Activated CD4-positive, alpha-beta T cell treated with anti-CD3 and anti-CD28 coated beads for 36 hours (primary cell): ENCODE measurements around the gene KAZN. TPM values are rescaled to one million over a fixed set of nuclear protein-coding genes. Genes with fewer than 3 reads are reported as not detected.

Source experiments
- ATAC-seq: fragments of 200-7000 bp; cut with Tn5 transposase; one replicate; pipeline ENCODE4 v1.10.0; 2021; ENCODE audit warnings: mild to moderate bottlenecking, moderate library complexity
- CTCF ChIA-PET: fragments of 350-600 bp; sonication (Branson Sonifier 250); formaldehyde crosslinking; loops from one replicate; lab custom pipeline; 2021; ENCODE audit warnings: antibody characterized with exemption; lab: Charles Lee
- POLR2A ChIA-PET: fragments of 350-600 bp; sonication (Branson Sonifier 250); formaldehyde crosslinking; loops from one replicate; lab custom pipeline; 2021; ENCODE audit warnings: antibody characterized with exemption, inconsistent platforms; lab: Charles Lee
- DNase-seq: peaks from one replicate; pipeline ENCODE4 v3.0.0-alpha.2; 2020
- H3K27ac Mint-ChIP-seq: one replicate; pipeline ENCODE4 v1.8.0; 2021; ENCODE audit warnings: mixed read lengths
- H3K27me3 Mint-ChIP-seq: one replicate; pipeline ENCODE4 v1.8.0; 2021; ENCODE audit warnings: mixed read lengths
- H3K36me3 Mint-ChIP-seq: one replicate; pipeline ENCODE4 v1.8.0; 2021; ENCODE audit warnings: low read depth, mixed read lengths
- H3K4me1 Mint-ChIP-seq: one replicate; pipeline ENCODE4 v1.8.0; 2021; ENCODE audit warnings: mixed read lengths
- H3K4me3 Mint-ChIP-seq: one replicate; pipeline ENCODE4 v1.8.0; 2021; ENCODE audit warnings: mild to moderate bottlenecking, moderate library complexity, mixed read lengths
- H3K9me3 Mint-ChIP-seq: one replicate; pipeline ENCODE4 v1.8.0; 2021; ENCODE audit warnings: low read depth, mixed read lengths
- intact Hi-C, 2 experiments: fragments of 100-400 bp; cut with DNase I in 1 of 2; cut with micrococcal nuclease in 1 of 2; formaldehyde crosslinking; loops; one replicate each; pipeline versions ENCODE4 v1.14.2 to v1.15.1; 2022 to 2024; cut with DNase I, micrococcal nuclease
- total RNA-seq, 2 experiments: library from RNA; stranded (reverse); gene quantifications; one replicate each; pipeline ENCODE4 v1.2.3, GENCODE V29; 2021

Gene KAZN
- total RNA-seq, 2 experiments from 2014 or later = 0.89 to 0.90 TPM

- Mint-ChIP-seq H3K27ac (no peak overlapping the region), H3K36me3 (no peaks in the 10 kb centered on the region), H3K4me1 (peaks cover 5% of the 10 kb centered on the region), H3K4me3 (no peak overlapping the region), H3K27me3 (peaks cover 2% of the 10 kb centered on the region), H3K9me3 (no peaks in the 10 kb centered on the region)
- intact Hi-C loops = no loop called here
- ChIA-PET CTCF (interaction anchor here (0.6 kb wide), 1 partner anchor 12 kb away, joined by 3 read pairs; no protein-coding TSS in a partner anchor), POLR2A (no interaction called here)
- ATAC-seq (no peak), DNase-seq (no peak)
Observed at GRCh38 chr1:15116966-15117365, 518.5 kb downstream of the KAZN start.

GRCh38 chr1:15117671-15118325, 519.3 kb downstream of the KAZN start:
- ATAC-seq (no peak), DNase-seq (no peak)
- no peaks in the 10 kb centered on the region for H3K9me3 Mint-ChIP-seq
- H3K27me3 Mint-ChIP-seq = peaks cover 1% of the 10 kb centered on the region
- CTCF ChIA-PET = no interaction called here
- no peaks in the 10 kb centered on the region for H3K36me3 Mint-ChIP-seq
- POLR2A ChIA-PET = no interaction called here
- H3K4me3 Mint-ChIP-seq = no peak overlapping the region
- intact Hi-C loops = no loop called here
- H3K4me1 Mint-ChIP-seq = no peaks in the 10 kb centered on the region
- H3K27ac Mint-ChIP-seq = no peak overlapping the region

- ChIA-PET CTCF (interaction anchor here (1.1 kb wide), 1 partner anchor 10 kb away, joined by 3 read pairs; no protein-coding TSS in a partner anchor), POLR2A (no interaction called here)
Observed at GRCh38 chr1:15118579-15118978, 520.1 kb downstream of the KAZN start.

GRCh38 chr1:15120251-15120945, 521.9 kb downstream of the KAZN start:
- POLR2A ChIA-PET = no interaction called here

More at GRCh38 chr1:15118579-15118978, 520.1 kb downstream of the KAZN start:
- intact Hi-C loops = no loop called here
- ATAC-seq (no peak), DNase-seq (no peak)
- H3K4me3 Mint-ChIP-seq = no peak overlapping the region
- no peaks in the 10 kb centered on the region for H3K36me3 Mint-ChIP-seq
- H3K27me3 Mint-ChIP-seq = no peaks in the 10 kb centered on the region
- no peak overlapping the region for H3K27ac Mint-ChIP-seq
- H3K9me3 Mint-ChIP-seq = no peaks in the 10 kb centered on the region
- H3K4me1 Mint-ChIP-seq = no peaks in the 10 kb centered on the region

GRCh38 chr1:15122331-15122730, 523.8 kb downstream of the KAZN start:
- H3K4me3 Mint-ChIP-seq = no peak overlapping the region
- ATAC-seq = no peak
- H3K27ac Mint-ChIP-seq = no peak overlapping the region
- no peaks in the 10 kb centered on the region for H3K36me3 Mint-ChIP-seq
- CTCF ChIA-PET = no interaction called here
- DNase-seq = no peak
- intact Hi-C loops = loop anchor here in 1 of 2 experiments (10.0 kb wide), 1 partner anchor 312 kb away; the partner anchor contains the start of gene CTRC
- H3K27me3 Mint-ChIP-seq = no peaks in the 10 kb centered on the region
- POLR2A ChIA-PET = no interaction called here
- H3K9me3 Mint-ChIP-seq = no peaks in the 10 kb centered on the region
- H3K4me1 Mint-ChIP-seq = no peaks in the 10 kb centered on the region

More at GRCh38 chr1:15120251-15120945, 521.9 kb downstream of the KAZN start:
- Mint-ChIP-seq H3K4me1 (no peaks in the 10 kb centered on the region), H3K9me3 (no peaks in the 10 kb centered on the region), H3K36me3 (no peaks in the 10 kb centered on the region), H3K27me3 (no peaks in the 10 kb centered on the region), H3K4me3 (no peak overlapping the region), H3K27ac (no peak overlapping the region)
- DNase-seq = no peak
- CTCF ChIA-PET = no interaction called here
- ATAC-seq = no peak
- intact Hi-C loops = loop anchor here in 1 of 2 experiments (10.0 kb wide), 1 partner anchor 314 kb away; the partner anchor contains the start of gene CTRC

GRCh38 chr1:15123270-15123669, 524.8 kb downstream of the KAZN start:
- ChIA-PET CTCF (interaction anchor here (0.6 to 1.0 kb wide), 4 partner anchors 32 to 294 kb away, joined by 3 to 5 read pairs (median 3); no protein-coding TSS in a partner anchor), POLR2A (no interaction called here)
- intact Hi-C loops = loop anchor here in 1 of 2 experiments (10.0 kb wide), 1 partner anchor 312 kb away; the partner anchor contains the start of gene CTRC
- Mint-ChIP-seq H3K36me3 (no peaks in the 10 kb centered on the region), H3K27ac (no peak overlapping the region), H3K4me1 (no peaks in the 10 kb centered on the region), H3K9me3 (no peaks in the 10 kb centered on the region), H3K27me3 (no peaks in the 10 kb centered on the region), H3K4me3 (no peak overlapping the region)
- no peak for ATAC-seq
- no peak for DNase-seq

GRCh38 chr1:15123925-15124324, 525.4 kb downstream of the KAZN start:
- Mint-ChIP-seq H3K27me3 (no peaks in the 10 kb centered on the region), H3K4me3 (no peak overlapping the region), H3K9me3 (no peaks in the 10 kb centered on the region), H3K4me1 (no peaks in the 10 kb centered on the region), H3K27ac (no peak overlapping the region), H3K36me3 (no peaks in the 10 kb centered on the region)
- ChIA-PET POLR2A (no interaction called here), CTCF (interaction anchor here (0.7 to 1.0 kb wide), 3 partner anchors 32 to 185 kb away, joined by 3 to 5 read pairs (median 3); no protein-coding TSS in a partner anchor)
- DNase-seq = no peak
- no peak for ATAC-seq
- intact Hi-C loops = loop anchor here in 1 of 2 experiments (10.0 kb wide), 1 partner anchor 311 kb away; the partner anchor contains the start of gene CTRC

- no peaks in the 10 kb centered on the region for H3K36me3 Mint-ChIP-seq
- H3K4me3 Mint-ChIP-seq = no peak overlapping the region
- ChIA-PET POLR2A (no interaction called here), CTCF (interaction anchor here (1.0 kb wide), 1 partner anchor 214 kb away, joined by 4 read pairs; no protein-coding TSS in a partner anchor)
- ATAC-seq (no peak), DNase-seq (no peak)
- H3K4me1 Mint-ChIP-seq = no peaks in the 10 kb centered on the region
- intact Hi-C loops = loop anchor here in 1 of 2 experiments (10.0 kb wide), 1 partner anchor 310 kb away; the partner anchor contains the start of gene CTRC
- H3K9me3 Mint-ChIP-seq = no peaks in the 10 kb centered on the region
- H3K27me3 Mint-ChIP-seq = no peaks in the 10 kb centered on the region
- no peak overlapping the region for H3K27ac Mint-ChIP-seq
Observed at GRCh38 chr1:15124362-15125100, 526.0 kb downstream of the KAZN start.

- Mint-ChIP-seq H3K4me1 (no peaks in the 10 kb centered on the region), H3K4me3 (no peak overlapping the region), H3K36me3 (no peaks in the 10 kb centered on the region), H3K27me3 (no peaks in the 10 kb centered on the region), H3K9me3 (no peaks in the 10 kb centered on the region), H3K27ac (no peak overlapping the region)
- no peak for ATAC-seq
- intact Hi-C loops = loop anchor here in 1 of 2 experiments (10.0 kb wide), 1 partner anchor 310 kb away; the partner anchor contains the start of gene CTRC
- ChIA-PET POLR2A (no interaction called here), CTCF (interaction anchor here (1.0 to 1.1 kb wide), 2 partner anchors 147 to 214 kb away, joined by 4 read pairs; no protein-coding TSS in a partner anchor)
- DNase-seq = no peak
Observed at GRCh38 chr1:15125101-15125745, 526.7 kb downstream of the KAZN start.

GRCh38 chr1:15128077-15128476, 529.6 kb downstream of the KAZN start:
- ATAC-seq = no peak
- ChIA-PET CTCF (interaction anchor here (0.6 to 4.0 kb wide), 27 partner anchors 9 to 304 kb away, joined by 3 to 82 read pairs (median 4); partner anchors contain the start of gene TMEM51), POLR2A (no interaction called here)
- Mint-ChIP-seq H3K27me3 (no peaks in the 10 kb centered on the region), H3K9me3 (no peaks in the 10 kb centered on the region), H3K36me3 (no peaks in the 10 kb centered on the region), H3K4me3 (no peak overlapping the region), H3K27ac (no peak overlapping the region), H3K4me1 (no peaks in the 10 kb centered on the region)
- intact Hi-C loops = loop anchor here (1.0 to 10.0 kb wide), 4 partner anchors 24 to 307 kb away; partner anchors contain the start of gene CTRC (in 1 of the 2)
- no peak for DNase-seq
